Coronary artery (tissue), 2 donors: ENCODE results near the gene RRAS2.
"Not testable (repeated sequence)": the region's sequence is repeated elsewhere in the genome, so short reads cannot be mapped to it uniquely, and the experiment has no call there.

Source experiments
- DNase-seq: peaks from one replicate; pipeline ENCODE4 v3.0.0-alpha.2; 2017; ENCODE audit warnings: low spot score
- H3K27ac ChIP-seq, 2 donors: fragments of 200-600 bp; sonication (generic); one replicate each; pipeline ENCODE4 v1.5.1; 2016 to 2019
- H3K4me3 ChIP-seq: fragments of 200-600 bp; sonication (generic); 2 replicates; pipeline ENCODE4 v1.5.1; 2016; ENCODE audit warnings: mild to moderate bottlenecking, moderate library complexity
- CTCF ChIP-seq: fragments of 200-600 bp; sonication (generic); IDR thresholded peaks from one replicate; pipeline ENCODE4 v1.5.1; 2019; ENCODE audit warnings: antibody characterized with exemption

RRAS2 gene

GRCh38 chr11:14347991-14348390 lies 11.0 kb downstream of the RRAS2 start:
- Histone ChIP-seq H3K4me3 (no peak overlapping the region), H3K27ac (no peak overlapping the region)
- no peak for DNase-seq
- TF ChIP-seq CTCF = no peak

GRCh38 chr11:14347494-14347893 lies 11.5 kb downstream of the RRAS2 start:
- no peak for DNase-seq
- Histone ChIP-seq H3K27ac (no peak overlapping the region), H3K4me3 (no peak overlapping the region)
- TF ChIP-seq CTCF = no peak

GRCh38 chr11:14346303-14346955 lies 12.6 kb downstream of the RRAS2 start:
- H3K27ac ChIP-seq = no peak overlapping the region
- DNase-seq = no peak
- no peak for TF ChIP-seq CTCF
- no peak overlapping the region for H3K4me3 ChIP-seq

GRCh38 chr11:14345668-14346067 lies 13.3 kb downstream of the RRAS2 start:
- H3K4me3 ChIP-seq = no peak overlapping the region
- DNase-seq = no peak
- H3K27ac ChIP-seq = no peak overlapping the region
- TF ChIP-seq CTCF = no peak

- H3K4me3 ChIP-seq, DNase-seq: not testable (repeated sequence)
Observed at GRCh38 chr11:14345016-14345415, 14.0 kb downstream of the RRAS2 start.

GRCh38 chr11:14342906-14343305 lies 16.1 kb downstream of the RRAS2 start:
- no peak overlapping the region for H3K4me3 ChIP-seq
- H3K27ac ChIP-seq = no peak overlapping the region
- no peak for TF ChIP-seq CTCF
- no peak for DNase-seq

More at GRCh38 chr11:14345016-14345415, 14.0 kb downstream of the RRAS2 start:
- H3K27ac ChIP-seq = not testable (repeated sequence)

- TF ChIP-seq CTCF = no peak
- DNase-seq = no peak
- Histone ChIP-seq H3K4me3 (no peak overlapping the region), H3K27ac (no peak overlapping the region)
Observed at GRCh38 chr11:14341968-14342367, 17.0 kb downstream of the RRAS2 start.

- Histone ChIP-seq H3K4me3 (no peak overlapping the region), H3K27ac (no peak overlapping the region)
Observed at GRCh38 chr11:14340721-14341120, 18.3 kb downstream of the RRAS2 start.

More at GRCh38 chr11:14340721-14341120, 18.3 kb downstream of the RRAS2 start:
- DNase-seq = no peak
- no peak for TF ChIP-seq CTCF
